Measurements from ENCODE around the gene DMKN.

Gene DMKN

GRCh38 chr19:35458731-35459391, 54.6 kb downstream of the DMKN start:
- no peaks in the 10 kb centered on the region for H3K36me3 Mint-ChIP-seq (ENCODE audit: low read depth)
- no peak for DNase-seq
- peaks cover 9% of the 10 kb centered on the region for H3K27me3 Mint-ChIP-seq (ENCODE audit: low read depth, poor library complexity)
- no peak overlapping the region for H3K4me3 Mint-ChIP-seq
- no peaks in the 10 kb centered on the region for H3K9me3 Mint-ChIP-seq
- TF ChIP-seq CTCF (IDR thresholded peaks at IDR 0.05): no peak
- no peak overlapping the region for H3K27ac Mint-ChIP-seq
- H3K4me1 Mint-ChIP-seq: peaks cover 31% of the 10 kb centered on the region

- no peak for DNase-seq
- H3K9me3 Mint-ChIP-seq: no peaks in the 10 kb centered on the region
- H3K4me3 Mint-ChIP-seq: no peak overlapping the region
- H3K27me3 Mint-ChIP-seq (ENCODE audit: low read depth, poor library complexity): peaks cover 10% of the 10 kb centered on the region
- no peak for TF ChIP-seq CTCF (IDR thresholded peaks at IDR 0.05)
- no peak overlapping the region for H3K27ac Mint-ChIP-seq
- no peaks in the 10 kb centered on the region for H3K36me3 Mint-ChIP-seq (ENCODE audit: low read depth)
- peaks cover 31% of the 10 kb centered on the region for H3K4me1 Mint-ChIP-seq
Observed at GRCh38 chr19:35458192-35458591, 55.3 kb downstream of the DMKN start.

GRCh38 chr19:35457173-35457572, 56.3 kb downstream of the DMKN start:
- Mint-ChIP-seq H3K4me3 (no peak overlapping the region), H3K36me3 (ENCODE audit: low read depth) (no peaks in the 10 kb centered on the region), H3K9me3 (no peaks in the 10 kb centered on the region), H3K27ac (no peak overlapping the region), H3K27me3 (ENCODE audit: low read depth, poor library complexity) (peaks cover 16% of the 10 kb centered on the region), H3K4me1 (peaks cover 23% of the 10 kb centered on the region)
- no peak for DNase-seq
- no peak for TF ChIP-seq CTCF (IDR thresholded peaks at IDR 0.05)

GRCh38 chr19:35455616-35456201, 57.7 kb downstream of the DMKN start:
- no peak overlapping the region for H3K4me3 Mint-ChIP-seq
- no peak overlapping the region for H3K27ac Mint-ChIP-seq
- no peaks in the 10 kb centered on the region for H3K36me3 Mint-ChIP-seq (ENCODE audit: low read depth)
- H3K4me1 Mint-ChIP-seq: peaks cover 20% of the 10 kb centered on the region
- TF ChIP-seq CTCF (IDR thresholded peaks at IDR 0.05): no peak
- H3K27me3 Mint-ChIP-seq (ENCODE audit: low read depth, poor library complexity): peaks cover 30% of the 10 kb centered on the region
- DNase-seq: no peak
- no peaks in the 10 kb centered on the region for H3K9me3 Mint-ChIP-seq

- no peak overlapping the region for H3K4me3 Mint-ChIP-seq
- no peaks in the 10 kb centered on the region for H3K36me3 Mint-ChIP-seq (ENCODE audit: low read depth)
- H3K4me1 Mint-ChIP-seq: peaks cover 13% of the 10 kb centered on the region
- TF ChIP-seq CTCF (IDR thresholded peaks at IDR 0.05): no peak
- H3K27me3 Mint-ChIP-seq (ENCODE audit: low read depth, poor library complexity): peaks cover 41% of the 10 kb centered on the region
- H3K27ac Mint-ChIP-seq: no peak overlapping the region
- DNase-seq: no peak
- H3K9me3 Mint-ChIP-seq: no peaks in the 10 kb centered on the region
Observed at GRCh38 chr19:35454663-35455062, 58.8 kb downstream of the DMKN start.
